OCI-LY3 (cell line): ENCODE data around the gene ZXDC.

Source experiments
- H2AFZ ChIP-seq: fragments of 200-600, 300-600 bp; shearing (Covaris generic); 2 replicates; pipeline ENCODE4 v1.6.0; 2014; ENCODE audit warnings: antibody characterized with exemption, low read depth, low read length
- H3K27ac ChIP-seq: fragments of 200-600, 300-600 bp; sonication (generic); 2 replicates; pipeline ENCODE4 v1.5.1; 2014; ENCODE audit warnings: mild to moderate bottlenecking, low read length, moderate library complexity, mixed read lengths
- H3K27me3 ChIP-seq: fragments of 200-600, 300-600 bp; sonication (generic); 2 replicates; pipeline ENCODE4 v1.6.1; 2014; ENCODE audit warnings: low read depth, low read length, mixed read lengths
- H3K36me3 ChIP-seq: fragments of 200-600, 300-600 bp; sonication (generic); replicated peaks from 2 replicates; pipeline ENCODE3; 2014; ENCODE audit warnings: low read depth, low read length, mixed read lengths
- H3K4me1 ChIP-seq: fragments of 300-600, 200-600 bp; sonication (generic); 2 replicates; pipeline ENCODE4 v1.6.1; 2014; ENCODE audit warnings: low read length, mixed read lengths
- H3K4me2 ChIP-seq: fragments of 200-600, 300-600 bp; sonication (generic); 2 replicates; pipeline ENCODE4 v1.6.1; 2014; ENCODE audit warnings: low read length, mixed read lengths
- H3K4me3 ChIP-seq: fragments of 300-600, 200-600 bp; sonication (generic); 2 replicates; pipeline ENCODE4 v1.5.1; 2014; ENCODE audit warnings: antibody characterized with exemption, mild to moderate bottlenecking, low read length, moderate library complexity
- H3K79me2 ChIP-seq: fragments of 300-600, 200-600 bp; shearing (Covaris generic); 2 replicates; pipeline ENCODE4 v1.6.1; 2014; ENCODE audit warnings: mild to moderate bottlenecking, low read length, mixed read lengths
- H3K9ac ChIP-seq: fragments of 300-600, 200-600 bp; shearing (Covaris generic); 2 replicates; pipeline ENCODE4 v1.6.0; 2014; ENCODE audit warnings: mild to moderate bottlenecking, low read length, moderate library complexity
- H3K9me3 ChIP-seq: fragments of 200-600, 300-600 bp; shearing (Covaris generic); 2 replicates; pipeline ENCODE4 v1.6.1; 2014; ENCODE audit warnings: low read length, mixed read lengths; ENCODE audit not compliant: insufficient read depth
- H4K20me1 ChIP-seq: fragments of 200-600, 300-600 bp; sonication (generic); 2 replicates; pipeline ENCODE4 v1.6.1; 2016; ENCODE audit warnings: low read length, mixed read lengths; ENCODE audit not compliant: insufficient read depth
- CTCF ChIP-seq: fragments of 200-600, 300-600 bp; sonication (generic); IDR thresholded peaks from 2 replicates; pipeline ENCODE4 v1.5.1; 2014; ENCODE audit warnings: antibody characterized with exemption, low read length, low read depth
- EZH2phosphoT487 ChIP-seq: fragments of 200-600 bp; shearing (Covaris generic); IDR thresholded peaks from 2 replicates; pipeline ENCODE4 v1.6.1; 2018; ENCODE audit warnings: antibody characterized with exemption, mixed run types, low read depth

ZXDC gene

GRCh38 chr3:126397610-126398422 is 77.9 kb downstream of the ZXDC start:
- H3K36me3 ChIP-seq, result peaks cover 6% of the 10 kb centered on the region

GRCh38 chr3:126396536-126396935 is 79.2 kb downstream of the ZXDC start:
- Histone ChIP-seq H3K4me1 (peaks cover 14% of the 10 kb centered on the region), H3K79me2 (no peaks in the 10 kb centered on the region), H3K4me3 (no peak overlapping the region), H3K27ac (no peak overlapping the region), H4K20me1 (no peaks in the 10 kb centered on the region), H3K27me3 (peaks cover 16% of the 10 kb centered on the region; the same call in 1 of the 2 replicates), H3K4me2 (no peak overlapping the region), H3K9me3 (peaks cover 13% of the 10 kb centered on the region; the same call in 1 of the 2 replicates), H3K36me3 (peaks cover 6% of the 10 kb centered on the region), H3K9ac (no peak overlapping the region), H2AFZ (no peak overlapping the region)
- no peak for TF ChIP-seq EZH2phosphoT487
- TF ChIP-seq CTCF, result no peak

More at GRCh38 chr3:126397610-126398422, 77.9 kb downstream of the ZXDC start:
- Histone ChIP-seq H3K27me3 (peaks cover 8% of the 10 kb centered on the region; the same call in 1 of the 2 replicates), H3K27ac (no peak overlapping the region), H3K4me1 (peaks cover 14% of the 10 kb centered on the region), H3K9ac (no peak overlapping the region), H3K9me3 (peaks cover 13% of the 10 kb centered on the region; the same call in 1 of the 2 replicates), H4K20me1 (no peaks in the 10 kb centered on the region), H3K79me2 (no peaks in the 10 kb centered on the region), H3K4me2 (no peak overlapping the region), H3K4me3 (no peak overlapping the region), H2AFZ (no peak overlapping the region)
- TF ChIP-seq EZH2phosphoT487 (no peak), CTCF (no peak)

GRCh38 chr3:126395846-126396513 is 79.7 kb downstream of the ZXDC start:
- TF ChIP-seq EZH2phosphoT487, result no peak
- no peak for TF ChIP-seq CTCF
- no peak overlapping the region for H3K4me3 ChIP-seq
- no peak overlapping the region for H3K4me2 ChIP-seq
- H3K4me1 ChIP-seq, result peaks cover 14% of the 10 kb centered on the region
- no peak overlapping the region for H3K9ac ChIP-seq
- H3K9me3 ChIP-seq, result peaks cover 13% of the 10 kb centered on the region; the same call in 1 of the 2 replicates
- H3K27ac ChIP-seq, result no peak overlapping the region
- H3K27me3 ChIP-seq, result peaks cover 16% of the 10 kb centered on the region; the same call in 1 of the 2 replicates
- H2AFZ ChIP-seq, result no peak overlapping the region
- H3K79me2 ChIP-seq, result no peaks in the 10 kb centered on the region
- peaks cover 6% of the 10 kb centered on the region for H3K36me3 ChIP-seq
- H4K20me1 ChIP-seq, result no peaks in the 10 kb centered on the region

GRCh38 chr3:126394977-126395321 is 80.7 kb downstream of the ZXDC start:
- H3K27me3 ChIP-seq, result peaks cover 16% of the 10 kb centered on the region; the same call in 1 of the 2 replicates

More at GRCh38 chr3:126394977-126395321, 80.7 kb downstream of the ZXDC start:
- no peak for TF ChIP-seq EZH2phosphoT487
- TF ChIP-seq CTCF, result no peak
- no peak overlapping the region for H3K4me3 ChIP-seq
- no peaks in the 10 kb centered on the region for H3K79me2 ChIP-seq
- H3K9ac ChIP-seq, result no peak overlapping the region
- H3K9me3 ChIP-seq, result peaks cover 12% of the 10 kb centered on the region; the same call in 1 of the 2 replicates
- no peak overlapping the region for H3K4me2 ChIP-seq
- H3K27ac ChIP-seq, result no peak overlapping the region
- H2AFZ ChIP-seq, result no peak overlapping the region
- no peaks in the 10 kb centered on the region for H4K20me1 ChIP-seq
- H3K36me3 ChIP-seq, result peaks cover 6% of the 10 kb centered on the region
- H3K4me1 ChIP-seq, result peaks cover 19% of the 10 kb centered on the region
